GM12864 (cell line): Measurements from ENCODE around the gene SLC22A16.
"Not testable (repeated sequence)": the region's sequence is repeated elsewhere in the genome, so short reads cannot be mapped to it uniquely, and the experiment has no call there.

Experiments
- DNase-seq: peaks from one replicate; pipeline ENCODE4 v3.0.0-alpha.2; 2011; ENCODE audit warnings: low read depth
- H3K4me3 ChIP-seq: 2 replicates; pipeline ENCODE4 v1.5.1; 2011; ENCODE audit warnings: mild to moderate bottlenecking, low read depth, low read length, control low read depth
- CTCF ChIP-seq: IDR thresholded peaks from 2 replicates; pipeline ENCODE4 v1.5.1; 2011; ENCODE audit warnings: low read depth, mild to moderate bottlenecking, moderate library complexity, low read length, control low read depth, inconsistent platforms; ENCODE audit errors: missing control alignments

The SLC22A16 gene

GRCh38 chr6:110509617-110510241, 33.3 kb upstream of the SLC22A16 start:
- no peak overlapping the region for H3K4me3 ChIP-seq
- no peak for DNase-seq
- no peak for TF ChIP-seq CTCF

- not testable (repeated sequence) for H3K4me3 ChIP-seq, DNase-seq
Observed at GRCh38 chr6:110504891-110505290, 28.5 kb upstream of the SLC22A16 start.

- DNase-seq = no peak
- no peak overlapping the region for H3K4me3 ChIP-seq
- no peak for TF ChIP-seq CTCF
Observed at GRCh38 chr6:110495949-110496348, 19.5 kb upstream of the SLC22A16 start.

DNA sequence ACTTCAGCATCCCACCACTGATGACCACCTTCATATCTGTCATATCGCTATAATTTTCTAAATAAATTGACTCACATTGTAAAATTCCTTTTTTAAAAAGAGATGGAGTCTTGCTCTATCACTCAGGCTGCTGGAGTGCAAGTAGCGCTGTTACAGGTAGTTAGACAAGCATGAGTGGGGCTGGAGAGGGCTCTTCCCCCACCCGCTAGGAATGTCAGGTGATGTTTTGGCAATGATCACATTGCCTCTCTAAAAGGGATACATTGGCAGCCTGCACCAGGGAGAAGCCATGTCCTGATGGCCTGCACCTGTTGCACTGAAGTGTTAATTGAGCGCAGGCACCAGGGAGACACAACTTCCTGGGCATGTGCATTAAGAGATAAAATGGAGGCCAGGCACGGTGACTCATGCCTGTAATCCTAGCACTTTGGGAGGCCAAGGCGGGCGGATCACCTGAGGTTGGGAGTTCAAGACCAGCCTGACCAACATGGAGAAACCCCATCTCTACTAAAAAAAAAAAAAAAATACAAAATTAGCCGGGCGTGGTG, 16.9 kb upstream of the SLC22A16 start:
- no peak for TF ChIP-seq CTCF
- H3K4me3 ChIP-seq = no peak overlapping the region
- DNase-seq = no peak

DNA sequence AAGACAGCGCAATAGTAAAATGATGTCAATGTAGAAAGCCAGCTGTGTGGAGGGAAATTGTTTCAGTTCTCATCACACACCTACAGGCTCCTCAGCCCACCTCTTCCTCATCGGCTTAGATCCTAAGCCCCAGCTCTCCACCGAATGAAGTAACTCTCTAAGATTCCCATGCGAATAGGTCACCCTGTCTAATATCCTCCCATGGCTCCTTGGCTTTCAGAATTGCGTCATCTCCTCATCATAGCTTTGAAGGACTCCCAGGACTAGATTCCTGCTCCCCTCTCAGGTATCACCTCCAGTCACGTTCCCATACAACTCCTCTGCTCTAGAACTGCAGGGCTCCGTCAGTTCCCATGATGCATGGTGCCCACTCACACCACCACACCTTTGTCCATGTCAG, 16.2 kb upstream of the SLC22A16 start:
- H3K4me3 ChIP-seq = no peak overlapping the region
- TF ChIP-seq CTCF = no peak
- no peak for DNase-seq

GRCh38 chr6:110491644-110492317, 15.4 kb upstream of the SLC22A16 start:
- TF ChIP-seq CTCF = no peak
- no peak overlapping the region for H3K4me3 ChIP-seq
- no peak for DNase-seq

- H3K4me3 ChIP-seq = no peak overlapping the region
- no peak for TF ChIP-seq CTCF
- DNase-seq = no peak
Observed at GRCh38 chr6:110491299-110491643, 14.9 kb upstream of the SLC22A16 start.
